Activated CD4-positive, alpha-beta T cell treated with anti-CD3 and anti-CD28 coated beads for 36 hours (primary cell): ENCODE results near the gene C1QTNF6. TPM values are rescaled to one million over a fixed set of nuclear protein-coding genes. Genes with fewer than 3 reads are reported as not detected.

Experiments
- ATAC-seq: fragments of 200-7000 bp; cut with Tn5 transposase; one replicate; pipeline ENCODE4 v1.10.0; 2021; ENCODE audit warnings: mild to moderate bottlenecking, moderate library complexity
- CTCF ChIA-PET: fragments of 350-600 bp; sonication (Branson Sonifier 250); formaldehyde crosslinking; loops from one replicate; lab custom pipeline; 2021; ENCODE audit warnings: antibody characterized with exemption; lab: Charles Lee
- POLR2A ChIA-PET: fragments of 350-600 bp; sonication (Branson Sonifier 250); formaldehyde crosslinking; loops from one replicate; lab custom pipeline; 2021; ENCODE audit warnings: antibody characterized with exemption, inconsistent platforms; lab: Charles Lee
- DNase-seq: peaks from one replicate; pipeline ENCODE4 v3.0.0-alpha.2; 2020
- H3K27ac Mint-ChIP-seq: one replicate; pipeline ENCODE4 v1.8.0; 2021; ENCODE audit warnings: mixed read lengths
- H3K27me3 Mint-ChIP-seq: one replicate; pipeline ENCODE4 v1.8.0; 2021; ENCODE audit warnings: mixed read lengths
- H3K36me3 Mint-ChIP-seq: one replicate; pipeline ENCODE4 v1.8.0; 2021; ENCODE audit warnings: low read depth, mixed read lengths
- H3K4me1 Mint-ChIP-seq: one replicate; pipeline ENCODE4 v1.8.0; 2021; ENCODE audit warnings: mixed read lengths
- H3K4me3 Mint-ChIP-seq: one replicate; pipeline ENCODE4 v1.8.0; 2021; ENCODE audit warnings: mild to moderate bottlenecking, moderate library complexity, mixed read lengths
- H3K9me3 Mint-ChIP-seq: one replicate; pipeline ENCODE4 v1.8.0; 2021; ENCODE audit warnings: low read depth, mixed read lengths
- intact Hi-C, 2 experiments: fragments of 100-400 bp; cut with DNase I in 1 of 2; cut with micrococcal nuclease in 1 of 2; formaldehyde crosslinking; loops; one replicate each; pipeline versions ENCODE4 v1.14.2 to v1.15.1; 2022 to 2024; cut with DNase I, micrococcal nuclease
- total RNA-seq, 2 experiments: library from RNA; stranded (reverse); gene quantifications; one replicate each; pipeline ENCODE4 v1.2.3, GENCODE V29; 2021

C1QTNF6 gene
- total RNA-seq, 2 experiments from 2014 or later: 8.4 to 8.7 TPM

GRCh38 chr22:37229805-37230672 is 42.0 kb upstream of the C1QTNF6 start:
- Mint-ChIP-seq H3K4me3 (peak overlapping the region; percentile 92), H3K27me3 (no peaks in the 10 kb centered on the region), H3K36me3 (peaks cover 83% of the 10 kb centered on the region), H3K4me1 (peaks cover 90% of the 10 kb centered on the region), H3K27ac (peak overlapping the region; percentile 99), H3K9me3 (no peaks in the 10 kb centered on the region)
- peak; percentile 69 for ATAC-seq
- peak; percentile 97 for DNase-seq
- ChIA-PET POLR2A (interaction anchor here (0.5 to 5.4 kb wide), 11 partner anchors 9 to 152 kb away, joined by 3 to 55 read pairs (median 4); partner anchors contain the start of gene RAC2), CTCF (interaction anchor here (0.8 to 5.4 kb wide), 12 partner anchors 9 to 166 kb away, joined by 3 to 70 read pairs (median 4); partner anchors contain the start of gene RAC2)
- intact Hi-C loops: loop anchor here (1.0 to 2.0 kb wide), 7 partner anchors 8 to 843 kb away; partner anchors contain the start of genes CYTH4 (in 1 of the 2) and MYH9 (in 1 of the 2)

GRCh38 chr22:37229012-37229804 is 41.2 kb upstream of the C1QTNF6 start:
- H3K9me3 Mint-ChIP-seq: peaks cover 4% of the 10 kb centered on the region
- H3K4me1 Mint-ChIP-seq: peaks cover 90% of the 10 kb centered on the region
- peak overlapping the region; percentile 92 for H3K4me3 Mint-ChIP-seq
- H3K27ac Mint-ChIP-seq: peak overlapping the region; percentile 99
- ChIA-PET POLR2A (interaction anchor here (0.7 to 5.4 kb wide), 8 partner anchors 9 to 83 kb away, joined by 3 to 55 read pairs (median 4); partner anchors contain the start of gene RAC2), CTCF (interaction anchor here (0.6 to 5.4 kb wide), 14 partner anchors 8 to 378 kb away, joined by 3 to 70 read pairs (median 4); partner anchors contain the start of gene RAC2)
- no peaks in the 10 kb centered on the region for H3K27me3 Mint-ChIP-seq
- H3K36me3 Mint-ChIP-seq: peaks cover 83% of the 10 kb centered on the region
- DNase-seq: peak; percentile 68
- intact Hi-C loops: no loop called here
- peak; percentile 5 for ATAC-seq

- peak overlapping the region; percentile 99 for H3K27ac Mint-ChIP-seq
- H3K27me3 Mint-ChIP-seq: no peaks in the 10 kb centered on the region
- peak overlapping the region; percentile 92 for H3K4me3 Mint-ChIP-seq
- ChIA-PET POLR2A (interaction anchor here (1.4 to 5.4 kb wide), 4 partner anchors 9 to 72 kb away, joined by 3 to 55 read pairs (median 10); partner anchors contain the start of gene RAC2), CTCF (interaction anchor here (0.6 to 5.4 kb wide), 8 partner anchors 10 to 379 kb away, joined by 3 to 70 read pairs (median 6); partner anchors contain the start of gene RAC2)
- H3K4me1 Mint-ChIP-seq: peaks cover 90% of the 10 kb centered on the region
- peaks cover 6% of the 10 kb centered on the region for H3K9me3 Mint-ChIP-seq
- no peak for ATAC-seq
- intact Hi-C loops: no loop called here
- peaks cover 83% of the 10 kb centered on the region for H3K36me3 Mint-ChIP-seq
- peak; percentile 71 for DNase-seq
These were observed 40.3 kb upstream of the C1QTNF6 start for GRCh38 chr22:37228106-37229011.

- ChIA-PET CTCF (interaction anchor here (0.6 to 2.9 kb wide), 3 partner anchors 12 to 35 kb away, joined by 3 to 24 read pairs (median 17); no protein-coding TSS in a partner anchor), POLR2A (interaction anchor here (1.0 kb wide), 1 partner anchor 13 kb away, joined by 4 read pairs; no protein-coding TSS in a partner anchor)
- Mint-ChIP-seq H3K4me1 (peaks cover 90% of the 10 kb centered on the region), H3K9me3 (peaks cover 11% of the 10 kb centered on the region), H3K27ac (peak overlapping the region; percentile 68), H3K27me3 (no peaks in the 10 kb centered on the region), H3K4me3 (no peak overlapping the region), H3K36me3 (peaks cover 84% of the 10 kb centered on the region)
- ATAC-seq (no peak), DNase-seq (peak; percentile 17)
- intact Hi-C loops: no loop called here
These were observed 38.5 kb upstream of the C1QTNF6 start for GRCh38 chr22:37226514-37226913.

GRCh38 chr22:37226087-37226486 is 38.0 kb upstream of the C1QTNF6 start:
- ChIA-PET CTCF (interaction anchor here (0.6 to 2.9 kb wide), 3 partner anchors 12 to 35 kb away, joined by 3 to 24 read pairs (median 17); no protein-coding TSS in a partner anchor), POLR2A (interaction anchor here (1.0 kb wide), 1 partner anchor 13 kb away, joined by 4 read pairs; no protein-coding TSS in a partner anchor)
- Mint-ChIP-seq H3K27ac (peak overlapping the region; percentile 68), H3K4me3 (no peak overlapping the region), H3K4me1 (peaks cover 90% of the 10 kb centered on the region), H3K36me3 (peaks cover 84% of the 10 kb centered on the region), H3K9me3 (peaks cover 13% of the 10 kb centered on the region), H3K27me3 (no peaks in the 10 kb centered on the region)
- intact Hi-C loops: no loop called here
- DNase-seq: no peak
- ATAC-seq: no peak

GRCh38 chr22:37225481-37225880 is 37.4 kb upstream of the C1QTNF6 start:
- peaks cover 87% of the 10 kb centered on the region for H3K36me3 Mint-ChIP-seq
- POLR2A ChIA-PET: no interaction called here
- ATAC-seq (no peak), DNase-seq (no peak)
- H3K9me3 Mint-ChIP-seq: peaks cover 13% of the 10 kb centered on the region
- CTCF ChIA-PET: interaction anchor here (2.7 to 2.9 kb wide), 2 partner anchors 26 to 36 kb away, joined by 17 to 24 read pairs; no protein-coding TSS in a partner anchor
- H3K27me3 Mint-ChIP-seq: no peaks in the 10 kb centered on the region
- H3K4me3 Mint-ChIP-seq: no peak overlapping the region
- intact Hi-C loops: no loop called here
- H3K27ac Mint-ChIP-seq: peak overlapping the region; percentile 94
- peaks cover 90% of the 10 kb centered on the region for H3K4me1 Mint-ChIP-seq

GRCh38 chr22:37224757-37225420 is 36.8 kb upstream of the C1QTNF6 start:
- ATAC-seq: no peak
- intact Hi-C loops: no loop called here
- Mint-ChIP-seq H3K9me3 (peaks cover 13% of the 10 kb centered on the region), H3K4me3 (no peak overlapping the region), H3K27ac (peak overlapping the region; percentile 94), H3K27me3 (no peaks in the 10 kb centered on the region), H3K4me1 (peaks cover 89% of the 10 kb centered on the region), H3K36me3 (peaks cover 89% of the 10 kb centered on the region)
- DNase-seq: no peak
- POLR2A ChIA-PET: no interaction called here
- CTCF ChIA-PET: interaction anchor here (0.6 to 2.9 kb wide), 3 partner anchors 25 to 450 kb away, joined by 3 to 24 read pairs (median 17); no protein-coding TSS in a partner anchor

GRCh38 chr22:37223965-37224551 is 36.0 kb upstream of the C1QTNF6 start:
- Mint-ChIP-seq H3K4me3 (peak overlapping the region; percentile 6), H3K27me3 (no peaks in the 10 kb centered on the region), H3K36me3 (peaks cover 88% of the 10 kb centered on the region), H3K27ac (peak overlapping the region; percentile 94), H3K9me3 (peaks cover 13% of the 10 kb centered on the region), H3K4me1 (peaks cover 89% of the 10 kb centered on the region)
- POLR2A ChIA-PET: interaction anchor here (0.6 to 1.0 kb wide), 2 partner anchors 18 to 77 kb away, joined by 3 read pairs; no protein-coding TSS in a partner anchor
- peak; percentile 14 for ATAC-seq
- intact Hi-C loops: no loop called here
- peak; percentile 61 for DNase-seq
- CTCF ChIA-PET: interaction anchor here (0.6 to 2.9 kb wide), 4 partner anchors 10 to 37 kb away, joined by 3 to 24 read pairs (median 10); no protein-coding TSS in a partner anchor

- ATAC-seq: peak; percentile 39
- Mint-ChIP-seq H3K27ac (peak overlapping the region; percentile 94), H3K36me3 (peaks cover 84% of the 10 kb centered on the region), H3K4me3 (peak overlapping the region; percentile 34), H3K27me3 (no peaks in the 10 kb centered on the region), H3K9me3 (peaks cover 15% of the 10 kb centered on the region), H3K4me1 (peaks cover 88% of the 10 kb centered on the region)
- ChIA-PET CTCF (interaction anchor here (0.7 to 1.3 kb wide), 6 partner anchors 15 to 85 kb away, joined by 3 to 5 read pairs (median 4); partner anchors contain the start of gene RAC2), POLR2A (interaction anchor here (0.6 to 1.7 kb wide), 9 partner anchors 9 to 143 kb away, joined by 3 to 13 read pairs (median 4); no protein-coding TSS in a partner anchor)
- intact Hi-C loops: loop anchor here in 1 of 2 experiments (1.0 kb wide), 1 partner anchor 8 kb away; no protein-coding TSS in a partner anchor
- DNase-seq: peak; percentile 83
These were observed 34.5 kb upstream of the C1QTNF6 start for GRCh38 chr22:37222440-37222971.
